Choroid plexus epithelial cell (primary cell): ENCODE results near the gene OOSP1.
"Not testable (repeated sequence)": the region's sequence is repeated elsewhere in the genome, so short reads cannot be mapped to it uniquely, and the experiment has no call there.

Experiments used
- DNase-seq: peaks from one replicate; pipeline ENCODE4 v3.0.0-alpha.2; 2010; ENCODE audit warnings: low read depth
- H3K4me3 ChIP-seq: 2 replicates; pipeline ENCODE4 v1.5.1; 2011; ENCODE audit warnings: low read depth, mild to moderate bottlenecking, control low read depth, low read length, moderate library complexity
- CTCF ChIP-seq: conservative IDR thresholded peaks from 2 replicates; pipeline ENCODE4 v1.5.1; 2011; ENCODE audit warnings: low read depth, mild to moderate bottlenecking, control low read depth, inconsistent platforms, low read length, moderate library complexity

Gene OOSP1

GRCh38 chr11:59901306-59901705 lies 36.9 kb upstream of the OOSP1 start:
- DNase-seq, result peak; percentile 73
- no peak overlapping the region for H3K4me3 ChIP-seq
- TF ChIP-seq CTCF, result no peak

GRCh38 chr11:59903569-59903968 lies 34.7 kb upstream of the OOSP1 start:
- DNase-seq, H3K4me3 ChIP-seq: not testable (repeated sequence)

- H3K4me3 ChIP-seq, result no peak overlapping the region
- TF ChIP-seq CTCF, result no peak
- peak; percentile 29 for DNase-seq
Measured at GRCh38 chr11:59918480-59918879, 19.8 kb upstream of the OOSP1 start.

- peak; percentile 65 for DNase-seq
- peak; percentile 65 for TF ChIP-seq CTCF
- H3K4me3 ChIP-seq, result no peak overlapping the region
Measured at GRCh38 chr11:59918987-59919589, 19.1 kb upstream of the OOSP1 start.

- no peak for TF ChIP-seq CTCF
- peak; percentile 3 for DNase-seq
- no peak overlapping the region for H3K4me3 ChIP-seq
Measured at GRCh38 chr11:59923813-59924212, 14.4 kb upstream of the OOSP1 start.

- H3K4me3 ChIP-seq, result no peak overlapping the region
- DNase-seq, result no peak
- TF ChIP-seq CTCF, result no peak
Measured at GRCh38 chr11:59931688-59932087, 6.5 kb upstream of the OOSP1 start.

- H3K4me3 ChIP-seq, result no peak overlapping the region
- DNase-seq, result no peak
- no peak for TF ChIP-seq CTCF
Measured at GRCh38 chr11:59938718-59939117, 486 bp downstream of the OOSP1 start.
